HuH-7 (cell line): Measurements from ENCODE around the gene ARG1.
A peak's percentile ranks its signal among the peaks of the same experiment; 100 is the strongest.
"Not testable (repeated sequence)": the region's sequence is repeated elsewhere in the genome, so short reads cannot be mapped to it uniquely, and the experiment has no call there.

ENCODE experiments used
- DNase-seq: peaks from one replicate; pipeline ENCODE4 v3.0.0; 2011; ENCODE audit warnings: low spot score

Gene ARG1

GRCh38 chr6:131572686-131573415 lies at the start of gene ARG1:
Gene ARG1 (plus strand): TSS chr6:131573226. CDS start chr6:131573283, 57 bp downstream.
- no peak for DNase-seq

- no peak for DNase-seq
Observed at GRCh38 chr6:131523988-131524673, 48.9 kb upstream of the ARG1 start.

GRCh38 chr6:131524695-131525336 lies 48.2 kb upstream of the ARG1 start:
- DNase-seq, result no peak

GRCh38 chr6:131530936-131531335 lies 42.1 kb upstream of the ARG1 start:
- not testable (repeated sequence) for DNase-seq

DNA sequence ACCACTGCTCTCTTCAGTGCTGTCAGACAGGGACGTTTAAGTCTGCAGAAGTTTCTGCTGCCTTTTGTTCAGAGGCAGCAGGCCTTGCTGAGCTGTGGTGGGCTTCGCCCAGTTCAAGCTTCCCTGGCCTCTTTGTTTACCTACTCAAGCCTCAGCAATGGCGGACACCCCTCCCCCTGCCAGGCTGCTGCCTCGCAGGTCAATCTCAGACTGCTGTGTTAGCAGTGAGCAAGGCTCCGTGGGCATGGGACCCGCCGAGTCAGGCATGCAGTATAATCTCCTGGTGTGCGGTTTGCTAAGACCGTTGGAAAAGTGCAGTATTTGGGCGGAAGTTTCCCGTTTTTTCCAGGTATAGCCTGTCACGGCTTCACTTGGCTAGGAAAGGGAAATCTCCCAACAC lies 41.3 kb upstream of the ARG1 start:
- not testable (repeated sequence) for DNase-seq

DNA sequence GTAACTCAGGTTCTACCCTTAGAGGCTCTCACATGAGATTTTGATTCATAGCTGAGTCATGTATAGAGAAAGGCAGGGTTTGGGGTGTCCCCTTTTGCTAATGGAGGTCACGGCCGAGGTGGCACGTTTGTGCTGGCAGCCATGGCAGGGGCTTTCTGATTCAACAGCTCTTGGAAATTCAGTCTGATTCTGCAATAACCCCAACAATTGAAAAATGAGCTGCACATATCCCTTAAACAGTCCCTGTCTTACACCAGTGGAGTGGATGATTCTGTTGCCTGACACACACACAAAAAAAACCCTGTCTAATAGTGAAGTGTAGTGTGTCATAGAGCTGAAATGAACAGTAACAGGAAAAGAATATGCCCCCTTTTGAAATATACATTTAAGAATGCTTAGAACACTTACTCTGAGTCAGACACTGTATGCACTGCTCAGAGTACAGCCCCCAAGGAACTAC lies 40.4 kb upstream of the ARG1 start:
- no peak for DNase-seq

- not testable (repeated sequence) for DNase-seq
Observed at GRCh38 chr6:131538615-131539014, 34.4 kb upstream of the ARG1 start.

DNA sequence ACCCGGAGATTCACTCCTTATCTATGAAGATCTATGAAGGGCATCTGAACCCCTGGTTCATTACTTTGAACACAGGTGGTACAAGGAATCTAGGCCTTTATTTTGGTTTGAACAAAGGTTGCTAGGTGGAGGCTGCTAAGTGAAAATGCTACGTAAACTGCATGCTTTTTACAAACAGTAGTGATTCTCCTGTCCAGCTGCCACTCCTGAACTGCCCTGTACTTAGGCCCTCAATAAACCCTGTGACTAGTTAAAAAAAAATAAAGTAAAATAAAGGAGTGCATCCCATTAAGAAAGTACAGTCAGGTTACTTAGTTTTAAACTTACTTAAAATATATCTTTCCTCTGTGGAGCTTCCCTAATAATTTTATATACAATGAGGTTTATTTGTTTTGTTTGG lies 27.7 kb upstream of the ARG1 start:
- no peak for DNase-seq

GRCh38 chr6:131547488-131547887 lies 25.5 kb upstream of the ARG1 start:
- no peak for DNase-seq

DNA sequence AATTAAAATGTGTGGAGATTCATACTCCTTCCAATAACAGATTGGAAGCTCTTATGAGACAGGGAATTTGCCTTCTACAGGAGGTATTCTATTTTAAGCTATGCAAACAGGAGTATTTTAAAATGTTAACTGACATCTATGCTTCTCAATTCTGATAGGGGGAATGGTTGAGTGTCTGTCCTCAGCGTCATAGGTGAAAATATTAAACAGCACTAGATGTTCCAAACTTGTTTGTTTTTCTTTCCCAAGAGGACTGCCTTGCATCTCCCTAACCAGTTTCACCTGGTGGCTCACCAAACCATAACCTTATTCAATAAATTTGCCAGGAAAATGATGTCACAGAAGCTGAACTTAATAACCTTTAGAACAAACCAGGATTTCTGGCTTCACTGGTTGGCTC lies 24.6 kb upstream of the ARG1 start:
- no peak for DNase-seq

- no peak for DNase-seq
Observed at GRCh38 chr6:131549811-131550210, 23.2 kb upstream of the ARG1 start.

DNA sequence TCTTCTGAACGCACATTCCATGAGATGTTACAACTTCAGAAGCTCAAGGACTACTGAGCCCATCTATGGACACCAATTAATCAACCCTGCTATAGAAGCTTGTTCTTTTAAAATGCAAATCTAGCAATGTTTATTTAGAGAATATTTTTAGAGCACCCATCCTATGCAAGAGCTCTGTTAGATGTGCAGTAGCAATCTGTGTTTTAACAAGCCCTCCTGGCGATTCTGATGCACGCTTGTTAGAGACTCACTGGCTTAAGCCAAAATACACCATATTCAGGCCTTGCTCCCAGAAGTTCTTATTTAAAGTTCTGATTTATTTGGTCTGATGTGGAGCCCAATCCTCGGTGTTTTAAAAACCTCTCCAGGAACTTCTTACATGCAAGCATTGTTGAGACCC lies 21.1 kb upstream of the ARG1 start:
- DNase-seq, result no peak

DNA sequence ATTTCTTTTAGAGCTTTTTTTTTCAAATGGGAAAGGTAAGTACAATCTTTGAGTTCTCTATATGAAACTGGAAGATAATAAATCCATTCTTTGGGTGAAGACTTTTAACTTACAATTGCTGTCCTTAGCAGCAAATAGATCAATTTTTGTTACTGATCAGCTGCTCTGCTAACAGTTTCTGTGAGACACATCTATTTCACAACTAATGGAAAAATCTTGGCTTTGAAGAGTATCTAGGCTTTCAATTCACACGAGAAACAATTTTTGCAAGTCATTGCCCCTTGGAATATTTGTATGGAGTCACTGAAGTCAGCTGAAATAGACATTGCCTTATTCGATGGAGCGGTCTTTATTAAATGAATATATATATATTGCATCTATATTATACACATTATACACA lies 20.5 kb upstream of the ARG1 start:
- no peak for DNase-seq

GRCh38 chr6:131555992-131556391 lies 17.0 kb upstream of the ARG1 start:
- DNase-seq, result no peak

GRCh38 chr6:131558922-131559321 lies 14.1 kb upstream of the ARG1 start:
- DNase-seq, result no peak

- no peak for DNase-seq
Observed at GRCh38 chr6:131561925-131562707, 10.9 kb upstream of the ARG1 start.

DNA sequence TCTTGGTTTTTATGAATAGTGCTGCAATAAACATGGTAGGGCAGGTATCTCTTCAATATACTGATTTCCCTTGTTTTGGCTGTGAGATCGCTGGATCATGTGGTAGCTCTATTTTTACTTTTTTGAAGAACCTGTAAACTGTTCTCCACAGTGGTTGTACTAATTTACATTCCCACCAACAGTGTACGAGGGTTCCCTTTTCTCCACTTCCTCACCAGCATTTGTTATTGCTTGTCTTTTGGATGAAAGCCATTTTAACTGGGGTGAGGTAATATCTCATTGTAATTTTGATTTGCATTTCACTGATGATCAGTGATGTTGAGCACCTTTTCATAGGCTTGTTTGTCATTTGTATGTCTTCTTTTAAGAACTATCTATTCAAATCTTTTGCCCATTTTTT lies 8.0 kb upstream of the ARG1 start:
- DNase-seq, result no peak

- DNase-seq, result no peak
Observed at GRCh38 chr6:131568726-131569125, 4.3 kb upstream of the ARG1 start.

- no peak for DNase-seq
Observed at GRCh38 chr6:131574133-131574532, 1.1 kb downstream of the ARG1 start.

- DNase-seq, result no peak
Observed at GRCh38 chr6:131574686-131575085, 1.7 kb downstream of the ARG1 start.

DNA sequence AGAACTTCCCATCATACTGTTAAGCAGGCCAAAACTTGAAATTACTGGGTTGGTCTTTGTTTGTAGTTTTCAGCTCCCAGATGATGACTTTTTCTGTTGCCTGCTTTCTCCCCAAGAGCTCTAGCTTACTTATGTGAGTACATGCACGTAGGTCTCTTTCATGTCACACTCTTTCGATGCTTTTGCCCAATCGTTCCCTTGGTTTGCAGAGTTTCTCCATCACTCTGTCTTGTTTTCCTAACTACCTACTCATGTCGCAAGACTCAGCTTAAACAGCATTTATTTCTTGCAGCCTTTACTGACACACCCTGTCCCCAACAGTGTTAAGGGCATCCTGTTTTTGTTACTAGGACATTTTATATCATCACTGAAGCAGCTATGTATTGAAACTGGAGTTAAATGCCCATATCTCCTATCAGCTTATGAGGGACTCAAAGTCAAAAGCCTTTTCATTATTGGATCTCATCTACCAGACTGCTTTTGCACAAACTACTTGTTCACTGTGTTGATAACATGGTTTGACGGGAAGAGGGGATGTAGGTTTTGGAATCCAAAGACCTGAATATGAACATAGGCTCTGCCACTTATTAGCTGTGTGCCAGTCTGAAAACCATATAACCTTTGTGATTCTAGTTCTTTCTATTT lies 2.9 kb downstream of the ARG1 start:
- DNase-seq, result peak; percentile 28

GRCh38 chr6:131581523-131581922 lies 8.5 kb downstream of the ARG1 start:
- DNase-seq, result no peak
